NK-92 (cell line): ENCODE measurements around the gene HOXB9.

Source experiments
- DNase-seq: peaks from one replicate; lab custom pipeline; 2025; ENCODE audit not compliant: unreplicated experiment; lab: John Stamatoyannopoulos, UW

HOXB9 gene

DNA sequence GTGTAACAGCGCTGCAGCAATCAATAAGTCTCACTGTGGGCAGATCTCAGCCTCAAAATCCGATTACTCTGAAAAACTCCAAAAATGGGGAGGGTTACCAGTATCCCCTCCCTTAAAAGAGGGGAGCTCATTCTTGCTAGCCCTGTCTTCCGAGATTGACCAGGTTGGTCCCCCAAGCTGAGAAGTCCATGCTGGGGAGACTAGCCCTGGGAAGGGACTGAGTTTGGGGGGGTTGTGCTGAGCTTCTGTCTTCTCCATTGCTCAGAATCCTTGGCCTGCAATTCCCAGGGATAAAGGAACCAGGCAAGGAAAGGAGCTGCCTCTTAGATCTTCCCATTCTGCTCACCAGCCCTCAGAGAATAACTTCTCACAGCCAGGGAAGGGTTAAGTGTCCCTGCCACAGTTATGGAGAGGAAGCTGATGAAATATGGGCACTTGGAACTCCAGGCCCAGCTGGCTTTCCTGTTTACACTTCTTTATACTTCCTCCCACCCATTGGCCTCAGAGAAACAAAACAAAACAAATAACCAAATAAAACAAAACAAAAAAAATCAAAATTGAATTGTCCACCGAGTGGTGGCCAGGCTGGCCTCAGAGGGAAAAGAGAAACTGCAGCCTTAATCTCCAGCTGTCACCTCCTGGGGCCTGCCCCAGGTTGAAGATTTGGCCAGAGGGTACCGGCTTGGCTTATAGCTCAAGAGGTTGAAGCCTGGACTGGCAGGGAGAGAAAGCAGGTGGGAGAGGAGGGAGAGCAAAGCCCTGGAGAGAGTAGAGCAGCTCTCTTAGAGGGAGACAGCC is 38.7 kb downstream of the HOXB9 start:
- no peak for DNase-seq

- no peak for DNase-seq
Measured at GRCh38 chr17:48586355-48587258, 39.6 kb downstream of the HOXB9 start.

DNA sequence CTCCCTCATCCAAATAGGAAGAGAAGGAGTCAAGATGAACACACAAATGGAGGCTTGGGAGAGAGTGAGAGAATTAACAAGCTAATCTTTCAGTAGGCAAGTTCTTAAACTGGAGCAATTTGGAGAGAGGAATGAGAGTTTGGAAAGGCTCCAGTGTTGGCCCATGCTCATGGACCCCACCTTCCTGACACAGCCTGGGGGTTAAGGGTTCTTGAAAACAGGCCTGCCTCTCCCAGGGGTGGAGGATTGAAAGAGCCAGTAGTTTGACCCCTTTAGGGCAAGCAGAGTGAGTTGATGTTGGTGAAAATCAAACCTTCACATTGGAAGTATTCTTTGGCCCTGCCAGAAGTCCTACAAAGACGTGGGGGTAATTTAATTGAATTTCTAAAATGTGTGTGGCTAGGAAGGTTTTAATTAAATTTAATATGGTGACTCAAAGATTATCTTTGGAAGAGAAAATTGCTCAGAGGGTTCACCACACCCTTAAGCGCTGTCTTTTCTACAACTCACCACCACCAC is 41.9 kb downstream of the HOXB9 start:
- DNase-seq: no peak

- DNase-seq: no peak
Measured at GRCh38 chr17:48583708-48584222, 42.4 kb downstream of the HOXB9 start.

- DNase-seq: no peak
Measured at GRCh38 chr17:48582750-48583069, 43.4 kb downstream of the HOXB9 start.

DNA sequence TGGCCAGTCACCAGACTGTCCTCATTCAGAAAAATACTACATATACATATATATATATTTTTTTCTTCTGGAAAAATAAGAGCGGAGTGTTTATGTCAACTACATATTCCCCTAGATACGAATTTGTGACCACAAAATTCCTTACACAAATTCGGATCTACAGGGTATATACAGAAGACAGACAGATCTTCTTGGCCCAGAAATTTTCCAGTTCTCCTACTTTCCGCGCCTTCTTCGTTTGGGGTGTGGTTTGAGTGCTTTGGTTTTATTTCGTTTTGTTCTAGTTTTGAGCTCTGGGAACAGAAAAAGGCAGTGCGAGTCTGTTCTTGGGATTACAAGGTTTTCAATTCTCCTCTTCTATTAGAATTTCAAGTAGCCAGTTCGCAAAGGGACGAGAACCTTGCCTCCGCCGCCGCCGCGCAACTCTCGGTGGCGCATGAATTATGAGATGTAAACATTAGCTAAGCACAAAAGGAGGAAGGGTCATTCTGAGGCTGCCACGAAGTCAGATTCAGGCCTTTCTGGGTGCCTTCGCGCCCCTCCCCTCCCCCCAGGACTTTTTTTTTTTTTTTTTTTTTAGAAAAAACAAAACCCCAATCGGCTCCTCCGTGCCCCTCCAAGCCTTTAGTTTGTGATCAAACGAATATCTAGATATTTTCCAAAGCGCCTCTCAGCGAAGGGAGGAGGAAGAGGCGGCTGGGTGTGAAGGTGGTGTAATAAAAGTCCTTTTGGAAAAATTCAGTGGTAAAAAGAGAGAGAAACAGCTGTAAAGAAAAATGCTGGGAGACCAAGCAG is 46.2 kb downstream of the HOXB9 start:
- DNase-seq: no peak

DNA sequence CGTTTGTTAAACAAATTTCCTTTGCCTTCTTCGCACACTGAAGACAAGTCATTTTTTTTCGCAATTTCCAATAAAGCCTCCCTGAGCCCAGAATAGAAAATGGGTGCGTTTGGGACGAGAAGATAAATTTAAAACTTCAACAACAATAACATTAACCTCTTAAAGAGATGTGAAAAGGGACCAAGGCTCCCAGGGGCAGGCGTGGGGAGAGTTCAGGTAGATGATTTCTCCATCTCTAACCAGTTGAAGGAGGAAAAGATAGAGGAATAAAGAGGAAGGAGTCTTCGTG is 46.7 kb downstream of the HOXB9 start:
- no peak for DNase-seq

DNA sequence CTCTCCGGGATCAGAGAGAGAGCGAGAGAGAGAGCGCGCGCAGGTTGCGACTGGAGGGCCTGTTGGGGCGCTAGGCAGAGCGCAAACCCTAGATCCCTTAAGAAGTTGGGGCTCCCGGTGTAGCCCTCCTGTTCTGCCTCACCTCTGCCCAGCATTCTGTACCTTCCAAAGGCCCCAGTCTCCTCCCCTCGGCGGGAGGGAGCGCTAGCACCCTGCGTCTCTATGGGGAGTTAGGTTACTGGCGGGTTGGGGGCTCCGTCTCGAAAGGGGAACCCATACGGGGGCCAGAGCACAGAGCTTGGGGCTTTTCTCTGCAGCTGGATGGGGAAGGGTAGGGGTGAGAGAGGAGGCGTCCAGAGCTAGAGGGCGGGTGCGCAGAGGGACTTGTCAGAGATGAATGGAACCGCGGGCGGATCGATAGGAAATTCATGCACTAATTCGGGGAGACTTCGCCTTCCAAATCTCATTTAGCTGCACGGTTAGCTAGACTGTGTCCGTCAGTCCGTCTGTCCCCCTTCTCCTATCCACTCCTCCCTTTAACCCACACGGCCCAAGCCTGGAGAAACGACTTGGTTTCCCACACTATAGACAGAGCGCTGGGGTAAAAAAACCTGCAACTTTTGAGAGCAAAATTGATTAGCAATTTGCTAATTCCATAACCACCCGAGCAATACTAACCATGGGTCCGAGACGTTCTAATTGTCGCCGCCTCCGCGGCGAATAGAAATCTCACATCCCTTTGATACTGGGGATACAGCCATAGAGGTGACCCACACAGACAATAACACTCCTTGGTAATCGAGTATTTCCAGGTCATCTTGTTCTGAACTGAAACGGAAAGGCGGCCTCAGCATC is 47.3 kb downstream of the HOXB9 start:
- DNase-seq: no peak

DNA sequence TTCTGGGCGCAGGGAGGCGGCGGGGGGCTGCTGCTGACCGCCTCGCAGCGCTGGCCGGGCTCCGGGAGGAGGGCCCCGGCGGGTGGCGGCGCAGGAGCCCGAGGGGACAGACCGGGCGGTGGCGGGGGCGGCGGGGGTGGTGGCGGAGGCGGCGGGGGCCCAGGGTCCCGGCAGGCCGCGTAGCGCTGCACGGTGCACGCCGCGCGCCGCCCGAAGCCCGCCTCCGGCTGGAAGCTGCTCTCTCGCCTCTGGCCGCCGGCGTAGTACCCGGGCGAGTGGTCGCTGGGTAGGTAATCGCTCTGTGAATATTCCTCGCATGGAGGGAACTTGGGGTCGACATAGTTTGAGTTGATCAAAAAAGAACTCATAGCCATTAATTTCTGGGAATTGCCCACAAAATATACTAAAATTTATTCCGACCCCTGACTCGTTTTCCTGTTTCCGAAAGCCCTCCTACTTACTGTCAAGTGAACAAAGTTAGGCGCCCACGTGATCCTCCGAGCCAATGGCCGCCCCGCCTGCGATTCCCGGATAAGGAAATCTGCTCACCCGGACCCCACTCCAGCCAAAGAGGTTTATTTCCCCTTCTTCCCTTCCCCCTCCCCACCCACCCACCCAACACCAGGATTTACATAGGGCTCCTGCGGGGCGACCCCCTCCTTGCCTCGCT is 48.1 kb downstream of the HOXB9 start, which contains the start of gene HOXB4:
TSS of gene HOXB4 (minus strand) at position 405 of the 670 bp plus-strand sequence. CDS start at position 374, 31 bp downstream.
- no peak for DNase-seq

DNA sequence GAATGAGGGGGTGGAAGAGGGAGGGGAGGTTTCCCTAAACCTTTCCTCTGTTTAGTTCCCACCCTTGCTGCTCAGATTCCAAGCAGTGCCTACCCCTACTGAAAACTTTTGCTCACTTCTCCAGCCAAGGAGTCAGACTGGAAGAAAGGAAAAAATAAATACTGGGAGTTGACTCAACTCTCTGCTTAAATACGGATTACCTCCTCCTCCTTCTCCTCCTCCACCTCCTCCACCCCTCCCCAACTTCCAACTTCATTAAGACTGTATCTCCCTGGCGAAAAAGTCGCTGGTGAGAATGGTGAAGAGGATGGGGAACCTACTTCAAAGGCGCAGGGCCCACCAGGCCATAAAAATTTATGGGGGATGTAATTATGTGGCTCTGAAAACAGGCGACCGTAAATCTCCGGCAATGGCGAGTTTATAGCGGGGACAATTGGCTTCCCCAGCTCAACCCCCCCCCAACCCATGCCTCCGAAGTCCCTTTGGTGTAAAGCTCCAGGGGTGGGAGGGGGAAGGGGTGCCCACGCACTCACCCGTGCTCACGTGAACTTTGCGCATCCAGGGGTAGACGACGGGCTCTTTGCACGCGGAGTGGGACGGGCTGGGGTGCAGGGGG is 48.7 kb downstream of the HOXB9 start:
- DNase-seq: no peak

- DNase-seq: no peak
Measured at GRCh38 chr17:48576479-48577309, 49.5 kb downstream of the HOXB9 start.

DNA sequence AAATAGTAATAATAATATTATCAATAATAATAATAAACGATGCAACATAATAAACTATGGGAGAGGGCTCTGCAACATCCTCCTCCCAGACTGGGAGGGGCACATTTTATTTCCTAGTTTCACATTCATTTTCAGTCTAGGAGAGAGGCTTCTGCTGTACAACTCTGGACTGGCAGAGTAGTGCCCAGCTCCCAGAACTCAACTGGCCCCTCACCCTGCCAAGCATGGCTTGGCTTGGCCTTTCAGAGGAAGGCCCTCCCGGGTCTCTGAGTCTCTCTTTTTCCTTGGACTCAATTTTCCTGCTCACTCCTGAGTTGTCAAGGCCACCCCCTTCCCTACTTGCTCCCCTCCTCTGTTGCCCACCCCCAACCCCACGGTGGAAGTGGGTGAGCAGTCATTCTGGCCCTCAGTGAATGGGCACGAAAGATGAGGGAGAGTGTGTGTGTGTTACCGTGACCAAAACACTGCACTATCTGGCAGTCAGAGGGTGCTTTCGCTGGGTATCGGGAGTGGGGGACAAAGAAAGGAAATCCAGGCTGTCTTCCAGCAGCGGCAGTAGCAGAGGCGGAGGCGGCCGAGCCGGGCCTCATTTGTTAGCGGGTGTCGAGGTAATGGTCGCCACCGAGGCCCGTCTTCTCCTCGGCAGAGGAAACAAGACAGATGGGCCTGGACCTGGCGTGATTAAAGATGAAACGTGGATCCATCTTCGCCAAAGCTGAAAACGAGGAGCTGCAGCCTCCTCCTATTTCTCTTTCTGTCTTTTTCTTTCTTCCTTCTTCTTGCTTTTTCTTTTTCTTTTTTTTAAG is 50.3 kb downstream of the HOXB9 start:
- DNase-seq: no peak

GRCh38 chr17:48575066-48575582 is 51.0 kb downstream of the HOXB9 start:
- DNase-seq: no peak

DNA sequence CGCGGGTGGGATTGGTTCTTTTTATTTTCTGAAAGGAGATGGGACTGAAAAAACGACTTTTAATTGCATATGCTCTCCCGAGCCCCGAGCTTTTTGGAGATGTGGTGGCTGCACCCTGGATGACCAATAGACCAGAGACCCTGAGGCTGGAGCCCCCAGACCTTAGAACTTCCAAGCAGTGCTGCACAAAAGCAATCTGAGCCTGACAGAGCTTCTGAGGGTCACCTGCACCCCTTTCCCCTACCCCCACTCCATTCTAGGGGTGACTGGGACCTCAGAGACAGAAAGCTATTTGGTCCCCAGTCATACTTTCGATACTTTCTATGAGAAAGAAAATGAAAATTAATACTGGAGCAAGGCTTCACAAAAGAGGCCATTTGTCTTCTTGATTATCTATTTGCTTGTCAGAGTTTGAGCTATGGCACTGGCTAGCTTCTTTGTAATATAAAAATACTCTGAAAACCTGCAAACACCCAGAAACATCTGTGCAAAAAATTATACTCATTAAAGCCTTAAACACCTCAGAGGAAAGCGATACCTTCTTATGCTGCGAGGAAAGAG is 51.6 kb downstream of the HOXB9 start:
- no peak for DNase-seq

DNA sequence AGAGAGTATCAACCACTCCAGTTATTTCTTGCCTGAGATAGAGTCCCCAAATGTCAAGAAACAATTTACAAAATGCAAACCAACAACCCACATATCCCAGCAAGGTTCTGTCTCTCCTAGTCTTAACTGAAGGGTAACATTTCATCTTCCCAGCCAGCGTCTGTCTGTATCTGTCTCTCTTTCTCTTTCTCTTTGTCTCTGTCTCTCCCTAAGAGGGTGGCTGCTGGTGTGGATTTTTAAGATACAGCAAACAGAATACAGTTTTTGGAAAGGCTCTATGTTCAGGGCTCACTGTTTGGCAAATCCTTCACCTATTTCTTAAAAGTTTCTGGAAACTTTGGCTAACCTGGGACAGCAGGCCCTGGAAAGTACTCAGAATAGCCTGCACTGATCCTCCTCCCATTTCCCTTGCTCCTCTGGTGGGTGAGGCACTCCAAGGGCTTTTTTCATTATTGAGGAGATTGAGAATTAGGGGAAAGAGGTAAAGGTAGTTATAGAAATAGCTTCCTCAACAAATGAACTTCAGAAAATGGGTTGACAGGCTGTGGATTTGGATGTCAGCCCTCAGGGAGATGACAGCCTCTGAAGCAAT is 54.2 kb downstream of the HOXB9 start:
- DNase-seq: no peak
